Measurements from ENCODE around the gene KRTAP10-9.
"Not testable (repeated sequence)": the region's sequence is repeated elsewhere in the genome, so short reads cannot be mapped to it uniquely, and the experiment has no call there.

The KRTAP10-9 gene

GRCh38 chr21:44594406-44594916 is 32.4 kb upstream of the KRTAP10-9 start:
- no peak for DNase-seq (ENCODE audit: extremely low read depth in 1 of 2, low read depth in 1 of 2)

- DNase-seq (ENCODE audit: extremely low read depth in 1 of 2, low read depth in 1 of 2): no peak
These were observed 31.4 kb upstream of the KRTAP10-9 start for GRCh38 chr21:44595524-44595923.

DNA sequence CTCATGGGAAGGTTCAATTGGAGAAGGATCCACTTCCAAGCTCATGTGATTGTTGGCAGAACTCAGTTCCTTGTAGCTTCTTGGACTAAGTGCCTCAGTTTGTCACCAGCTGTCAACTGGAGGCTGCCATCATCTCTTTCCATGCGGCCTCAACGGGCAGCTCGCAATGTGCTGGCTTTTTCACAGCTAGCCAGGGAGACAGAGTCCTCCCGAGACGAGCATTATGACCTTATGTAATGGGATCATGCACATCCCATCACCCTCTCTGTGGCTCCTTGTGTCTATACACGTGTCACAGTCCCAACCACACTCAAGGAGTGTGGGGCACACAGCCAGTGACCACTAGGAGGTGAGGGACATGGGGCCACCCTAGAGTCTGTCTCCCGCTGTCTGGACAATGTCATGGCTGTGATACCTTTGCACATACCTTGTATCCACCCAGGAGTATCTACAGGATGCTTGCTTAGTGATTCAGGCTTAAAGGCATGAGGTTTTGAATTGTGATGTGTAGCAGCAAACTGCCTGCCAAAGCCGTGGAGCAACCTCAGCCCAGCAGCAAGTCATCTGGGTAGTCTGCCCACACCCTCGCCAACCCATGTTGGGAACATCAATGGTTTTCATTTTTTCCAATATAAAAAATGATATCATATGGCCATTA is 30.7 kb upstream of the KRTAP10-9 start:
- DNase-seq (ENCODE audit: extremely low read depth in 1 of 2, low read depth in 1 of 2): no peak

- DNase-seq (ENCODE audit: extremely low read depth in 1 of 2, low read depth in 1 of 2): no peak
These were observed 28.8 kb upstream of the KRTAP10-9 start for GRCh38 chr21:44598061-44598460.

GRCh38 chr21:44599264-44600029 is 27.4 kb upstream of the KRTAP10-9 start:
- no peak for DNase-seq (ENCODE audit: extremely low read depth in 1 of 2, low read depth in 1 of 2)

- DNase-seq (ENCODE audit: extremely low read depth in 1 of 2, low read depth in 1 of 2): not testable (repeated sequence)
These were observed 26.5 kb upstream of the KRTAP10-9 start, which contains the start of gene KRTAP10-7 for GRCh38 chr21:44600118-44600978. KRTAP10-7 (plus strand) TSS chr21:44600597; CDS start chr21:44600622, 25 bp downstream.

DNA sequence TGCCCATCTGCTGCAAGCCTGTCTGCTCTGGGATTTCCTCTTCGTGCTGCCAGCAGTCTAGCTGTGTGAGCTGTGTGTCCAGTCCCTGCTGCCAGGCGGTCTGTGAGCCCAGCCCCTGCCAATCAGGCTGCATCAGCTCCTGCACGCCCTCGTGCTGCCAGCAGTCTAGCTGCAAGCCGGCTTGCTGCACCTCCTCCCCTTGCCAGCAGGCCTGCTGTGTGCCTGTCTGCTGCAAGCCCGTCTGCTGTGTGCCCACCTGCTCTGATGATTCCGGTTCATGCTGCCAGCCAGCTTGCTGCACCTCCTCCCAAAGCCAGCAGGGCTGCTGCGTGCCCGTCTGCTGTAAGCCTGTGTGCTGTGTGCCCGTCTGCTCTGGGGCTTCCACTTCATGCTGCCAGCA is 25.8 kb upstream of the KRTAP10-9 start:
- DNase-seq (ENCODE audit: extremely low read depth in 1 of 2, low read depth in 1 of 2): not testable (repeated sequence)

DNA sequence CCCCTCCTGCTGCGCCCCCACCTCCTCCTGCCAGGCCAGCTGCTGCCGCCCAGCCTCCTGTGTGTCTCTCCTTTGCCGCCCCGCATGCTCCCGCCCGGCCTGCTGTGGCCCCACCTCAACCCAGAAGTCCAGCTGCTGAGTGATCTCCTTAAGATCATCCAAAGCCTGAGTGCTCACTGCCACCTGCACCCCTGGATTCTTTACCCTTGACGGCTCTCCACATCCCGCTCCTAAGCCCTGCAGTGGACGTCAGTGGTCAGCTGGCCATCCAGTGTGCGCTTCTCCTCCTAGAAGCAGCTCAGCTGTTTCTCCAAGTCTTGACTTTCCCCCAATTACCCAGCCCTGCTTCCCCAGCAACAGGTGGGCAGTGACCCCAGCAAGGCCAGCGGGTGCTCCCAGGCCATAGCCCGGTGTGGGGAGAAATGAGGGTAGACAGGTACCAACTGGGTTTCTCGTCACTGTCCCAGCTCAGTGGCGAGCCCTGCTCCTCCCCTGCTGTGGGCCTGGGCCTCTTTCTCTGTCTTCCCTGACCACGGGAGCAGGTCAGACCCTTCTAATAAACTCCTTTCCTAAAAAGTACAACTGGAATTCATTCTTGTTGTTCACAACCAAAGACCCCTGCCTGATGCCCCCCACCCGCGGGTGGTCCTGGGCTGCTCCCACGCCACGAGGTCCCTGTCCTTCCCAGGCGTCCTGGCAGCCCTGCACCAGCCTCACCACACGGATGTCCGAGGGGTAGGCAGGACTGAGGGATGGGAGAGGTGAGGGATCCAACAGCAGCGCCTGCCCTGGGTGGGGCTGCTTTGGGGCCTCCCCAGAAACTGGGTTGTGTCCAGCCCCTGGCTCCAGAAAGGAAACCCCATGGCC is 25.1 kb upstream of the KRTAP10-9 start:
- DNase-seq (ENCODE audit: extremely low read depth in 1 of 2, low read depth in 1 of 2): no peak

DNA sequence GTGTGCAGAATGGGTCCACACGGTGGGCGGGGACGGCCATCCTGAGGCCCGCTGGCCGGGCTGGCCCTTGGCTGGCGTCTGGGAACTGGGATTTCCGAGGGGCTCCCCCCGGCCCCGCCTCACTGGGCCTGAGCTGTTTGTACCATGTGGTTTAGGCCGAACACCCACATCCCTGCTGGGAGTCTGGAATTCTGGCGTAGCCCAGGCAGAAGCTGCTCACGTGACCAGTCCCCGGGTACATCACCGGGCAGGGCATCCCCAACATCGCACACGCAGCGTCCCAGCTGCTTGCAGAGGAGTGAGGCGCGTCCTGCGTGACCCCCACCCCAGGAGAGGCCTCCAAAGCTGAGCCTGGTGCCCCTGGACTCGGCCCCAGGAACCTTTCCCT is 24.4 kb upstream of the KRTAP10-9 start:
- no peak for DNase-seq (ENCODE audit: extremely low read depth in 1 of 2, low read depth in 1 of 2)

DNA sequence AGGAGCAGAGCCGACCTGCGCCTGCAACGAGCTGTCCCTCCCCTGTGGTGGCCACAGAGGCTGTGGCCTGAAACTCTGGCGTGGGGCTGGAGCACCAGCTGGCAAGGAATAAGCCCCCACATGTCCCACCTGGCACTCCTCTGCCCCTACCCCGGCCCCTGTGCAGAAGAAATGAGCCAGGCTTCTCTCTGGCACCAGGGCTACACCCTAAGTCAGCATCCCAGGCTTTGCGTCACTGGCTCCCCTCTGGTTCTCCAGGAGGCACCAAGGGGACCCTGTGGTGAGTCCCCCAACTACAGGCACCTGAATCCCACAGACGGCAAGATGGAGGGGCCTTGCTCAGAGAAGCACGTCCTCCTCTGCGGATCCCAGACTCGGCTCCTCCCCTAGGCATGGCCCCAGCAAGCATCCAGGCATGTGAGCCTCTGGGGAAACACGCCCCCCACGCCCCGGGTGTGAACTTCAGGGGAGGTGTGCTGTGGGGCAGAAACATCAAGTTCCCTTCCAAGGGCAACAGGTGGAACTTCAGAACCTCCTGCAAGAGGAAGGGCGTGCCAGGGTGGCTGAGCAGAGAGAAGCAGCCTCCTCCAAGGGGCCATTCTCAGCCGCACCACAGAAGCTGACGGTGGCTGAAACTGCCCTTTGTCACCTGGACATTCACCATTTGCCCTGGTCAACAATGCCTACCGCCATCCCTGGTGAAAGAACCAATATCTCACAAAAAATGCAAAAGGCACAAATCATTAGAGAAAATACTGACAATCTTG is 23.6 kb upstream of the KRTAP10-9 start:
- DNase-seq (ENCODE audit: extremely low read depth in 1 of 2, low read depth in 1 of 2): no peak

- DNase-seq (ENCODE audit: extremely low read depth in 1 of 2, low read depth in 1 of 2): no peak
These were observed 23.0 kb upstream of the KRTAP10-9 start for GRCh38 chr21:44603911-44604310.

- DNase-seq (ENCODE audit: extremely low read depth in 1 of 2, low read depth in 1 of 2): no peak
These were observed 20.4 kb upstream of the KRTAP10-9 start for GRCh38 chr21:44606495-44606894.

GRCh38 chr21:44609193-44609592 is 17.7 kb upstream of the KRTAP10-9 start:
- no peak for DNase-seq (ENCODE audit: extremely low read depth in 1 of 2, low read depth in 1 of 2)

DNA sequence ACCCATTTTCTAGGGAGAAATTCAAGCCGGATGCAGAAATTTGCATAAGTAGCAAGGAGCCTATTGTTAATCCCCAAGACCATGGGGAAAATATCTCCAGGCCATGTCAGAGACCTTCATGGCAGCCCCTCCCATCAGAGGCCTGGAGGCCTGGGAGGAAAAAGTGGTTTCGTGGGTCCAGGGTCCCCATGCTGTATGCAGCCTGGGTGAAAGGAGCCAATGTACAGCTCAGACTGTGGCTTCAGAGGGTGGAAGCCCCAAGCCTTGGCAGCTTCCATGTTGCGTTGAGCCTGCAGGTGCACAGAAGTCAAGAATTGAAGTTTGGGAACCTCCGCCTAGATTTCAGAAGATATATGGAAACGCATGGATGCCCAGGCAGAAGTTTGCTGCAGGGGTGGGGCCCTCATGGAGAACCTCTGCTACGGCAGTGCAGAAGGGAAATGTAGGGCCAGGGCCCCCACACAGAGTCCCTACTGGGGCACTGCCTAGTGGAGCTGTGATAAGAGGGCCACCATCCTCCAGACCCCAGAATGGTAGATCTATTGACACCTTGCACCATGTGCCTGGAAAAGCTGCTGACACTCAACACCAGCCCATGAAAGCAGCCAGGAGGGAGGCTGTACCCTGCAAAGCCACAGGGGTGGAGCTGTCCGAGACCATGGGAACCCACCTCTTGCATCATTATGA is 16.6 kb upstream of the KRTAP10-9 start:
- DNase-seq (ENCODE audit: extremely low read depth in 1 of 2, low read depth in 1 of 2): not testable (repeated sequence)

DNA sequence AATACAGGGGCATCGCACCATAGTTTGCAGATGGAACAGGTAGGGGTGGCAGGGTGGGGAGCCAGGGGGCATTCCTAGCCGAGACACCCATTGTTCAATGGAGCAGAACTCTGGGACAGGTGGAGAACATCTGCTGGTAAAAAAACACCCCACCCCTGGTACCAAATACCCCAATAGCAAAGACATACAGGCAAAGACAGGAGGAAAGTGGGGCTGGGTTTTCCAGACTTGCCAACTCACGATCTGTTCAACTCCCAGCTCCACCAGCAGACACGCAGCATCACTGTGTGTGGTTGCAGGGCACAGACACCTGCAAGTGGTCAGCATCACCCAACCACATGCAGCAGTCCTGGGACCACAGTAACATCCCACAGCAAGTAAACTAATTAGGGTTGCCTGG is 15.3 kb upstream of the KRTAP10-9 start:
- no peak for DNase-seq (ENCODE audit: extremely low read depth in 1 of 2, low read depth in 1 of 2)

- DNase-seq (ENCODE audit: extremely low read depth in 1 of 2, low read depth in 1 of 2): no peak
These were observed 14.8 kb upstream of the KRTAP10-9 start, which contains the start of gene KRTAP10-8 for GRCh38 chr21:44612029-44612486. KRTAP10-8 (plus strand) TSS chr21:44612079; CDS start chr21:44612101, 22 bp downstream.

- no peak for DNase-seq (ENCODE audit: extremely low read depth in 1 of 2, low read depth in 1 of 2)
These were observed 14.1 kb upstream of the KRTAP10-9 start for GRCh38 chr21:44612669-44613229.

GRCh38 chr21:44613386-44614155 is 13.3 kb upstream of the KRTAP10-9 start:
- no peak for DNase-seq (ENCODE audit: extremely low read depth in 1 of 2, low read depth in 1 of 2)
